ENCODE data around the gene PHF11.

DNA sequence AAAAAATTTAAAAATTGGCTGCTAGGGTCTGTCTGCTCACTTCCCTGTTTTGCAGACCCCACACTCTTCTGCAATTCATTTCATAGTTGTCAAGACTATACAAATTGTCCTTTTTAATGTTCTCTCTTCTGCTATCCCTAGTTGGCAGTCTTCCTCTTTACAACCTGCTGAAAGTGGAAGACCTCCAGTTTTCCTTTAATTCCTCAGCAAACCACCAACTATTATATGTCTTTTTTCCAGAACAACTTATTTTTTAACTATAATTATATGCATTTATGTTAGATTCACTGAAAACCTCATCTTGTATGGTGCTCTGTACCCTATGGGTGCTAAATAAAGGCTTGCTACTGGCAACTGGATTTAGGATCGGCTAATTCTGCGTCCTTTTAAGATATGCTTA is 1.1 kb upstream of the PHF11 start:
- TF ChIP-seq POLR2A (IDR thresholded peaks at IDR 0.05; ENCODE audit: low read depth, low read length) (no peak), POLR2AphosphoS5 (IDR thresholded peaks at IDR 0.05; ENCODE audit: low read depth, low read length) (no peak), SPI1 (IDR thresholded peaks at IDR 0.05; ENCODE audit: low read depth, low read length) (no peak)
